Measurements from ENCODE around the gene RPL27A.
A peak's percentile ranks its signal among the peaks of the same experiment; 100 is the strongest.
"Not testable (repeated sequence)": the region's sequence is repeated elsewhere in the genome, so short reads cannot be mapped to it uniquely, and the experiment has no call there.

The RPL27A gene

DNA sequence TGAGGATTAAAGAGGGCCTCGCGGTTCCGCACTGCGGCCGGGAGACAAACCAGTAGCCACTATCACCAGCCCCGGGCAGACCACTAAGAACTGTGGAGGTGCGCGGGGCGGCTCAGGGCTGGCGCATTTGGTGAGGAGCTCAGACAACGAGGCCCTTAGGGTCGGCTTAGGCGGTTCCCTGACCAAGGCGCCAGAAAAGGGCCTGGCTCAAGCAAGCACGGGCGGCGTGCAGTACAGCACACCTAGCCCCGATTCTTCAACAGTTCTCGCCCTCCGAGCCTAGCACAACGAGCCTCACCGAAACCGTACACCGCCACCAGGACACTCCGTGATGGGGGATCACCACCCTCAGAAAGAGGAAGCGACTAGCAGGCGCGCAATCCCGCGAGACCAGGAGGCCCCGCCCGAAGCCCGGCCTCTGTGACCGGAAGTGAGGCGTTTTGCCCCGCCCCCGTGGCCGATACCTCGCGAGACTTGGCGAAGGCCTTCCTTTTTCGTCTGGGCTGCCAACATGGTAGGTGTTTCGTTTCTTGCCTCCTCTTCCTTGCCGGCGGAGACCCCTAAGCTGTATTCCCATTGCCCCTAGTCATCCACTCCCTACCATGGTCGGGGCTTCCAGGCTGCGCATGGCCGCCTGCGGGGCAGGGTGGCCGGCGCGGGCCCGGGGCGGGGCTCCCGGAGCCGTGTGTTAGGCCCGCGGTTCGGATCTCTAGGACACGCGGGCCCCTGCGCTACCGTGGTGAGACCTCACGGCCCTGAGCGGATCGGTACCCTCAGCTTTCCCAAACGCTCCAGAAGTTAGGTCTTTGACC lies at the start of gene RPL27A, which contains the start of gene TRIM66:
TSS of gene RPL27A (plus strand) at position 490 of the 812 bp plus-strand sequence. CDS start at position 512, 22 bp downstream.
TSS of gene TRIM66 (minus strand) at position 363 of the 812 bp plus-strand sequence. CDS start 10,391 bp downstream, outside the sequence.
- peak; percentile 95 to 98 for DNase-seq

DNA sequence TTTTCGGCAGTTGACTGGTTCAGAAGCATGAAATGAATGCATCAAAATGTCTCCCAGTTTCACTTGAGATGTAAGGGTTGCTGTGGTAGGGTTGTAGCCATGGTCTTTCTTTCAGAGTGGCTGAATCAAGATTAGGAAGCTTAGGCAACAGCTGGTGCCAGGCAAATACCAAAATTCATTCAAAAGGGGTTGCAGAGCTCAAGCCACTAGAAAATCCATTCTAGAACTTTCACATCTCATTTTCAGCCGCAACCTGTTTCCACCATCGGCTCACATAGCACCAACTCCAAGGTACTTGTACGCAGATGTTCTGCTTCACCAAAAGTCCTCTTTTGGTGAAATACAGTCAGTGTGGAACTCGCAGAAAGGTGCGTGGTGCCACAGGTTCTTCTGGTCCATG lies 48.1 kb upstream of the RPL27A start:
- DNase-seq = no peak

DNA sequence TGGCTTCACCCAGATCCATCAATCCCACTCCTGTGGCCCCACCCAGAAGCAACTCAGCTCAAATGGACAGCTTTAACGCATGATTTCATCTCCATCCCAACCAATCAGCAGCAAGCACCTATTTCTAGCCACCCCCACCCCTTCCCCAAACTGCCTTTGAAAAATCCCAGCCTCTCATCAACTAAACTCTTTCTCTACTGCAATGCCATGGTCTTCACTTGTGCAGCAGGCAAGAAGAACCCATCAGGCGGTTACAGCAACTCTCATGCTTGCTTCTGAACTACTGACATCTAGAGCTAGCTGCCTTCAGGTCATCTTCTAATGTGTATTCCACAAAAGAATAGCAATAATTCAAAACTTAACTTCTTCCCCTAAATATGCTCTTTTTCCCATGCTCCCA lies 46.5 kb upstream of the RPL27A start:
- DNase-seq = no peak

DNA sequence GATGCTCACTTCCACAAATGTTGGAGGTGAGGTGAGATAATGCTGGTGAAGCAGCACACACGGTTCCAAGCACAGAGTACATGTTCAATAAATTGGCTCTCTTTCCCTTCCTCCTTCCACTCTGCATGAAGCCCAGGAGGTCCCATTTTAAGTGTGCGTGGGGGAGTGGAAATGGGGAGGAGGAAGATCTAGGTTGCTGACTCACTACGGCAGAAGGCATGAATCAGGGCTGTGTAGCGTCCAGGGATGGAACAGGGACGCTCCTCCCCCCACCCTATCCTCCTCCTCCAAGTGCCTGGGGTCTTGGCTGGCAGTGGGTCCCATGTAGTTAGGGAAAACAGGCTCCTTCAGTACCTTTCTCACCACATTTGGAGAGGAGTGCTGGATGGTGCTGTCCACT lies 44.3 kb upstream of the RPL27A start:
- no peak for DNase-seq

DNA sequence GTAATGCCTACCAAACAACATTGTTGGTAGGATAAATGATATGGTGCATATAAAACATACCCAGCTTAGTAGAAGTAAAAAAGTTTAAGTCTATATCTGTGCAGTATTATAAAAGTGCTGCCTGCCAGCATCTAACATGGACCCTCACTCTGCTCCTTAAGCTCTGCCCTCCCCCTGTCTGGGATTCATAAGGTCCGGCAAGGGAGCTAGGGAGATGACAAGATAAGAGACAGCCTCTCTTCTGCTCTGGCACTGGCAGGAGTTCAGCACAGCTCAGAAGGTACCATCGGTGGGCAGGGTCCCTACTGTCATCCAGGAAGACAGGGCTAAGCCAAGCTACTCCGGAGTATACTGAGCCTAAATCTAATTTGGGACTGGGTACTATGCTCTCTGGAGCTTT lies 42.9 kb upstream of the RPL27A start:
- DNase-seq = no peak

DNA sequence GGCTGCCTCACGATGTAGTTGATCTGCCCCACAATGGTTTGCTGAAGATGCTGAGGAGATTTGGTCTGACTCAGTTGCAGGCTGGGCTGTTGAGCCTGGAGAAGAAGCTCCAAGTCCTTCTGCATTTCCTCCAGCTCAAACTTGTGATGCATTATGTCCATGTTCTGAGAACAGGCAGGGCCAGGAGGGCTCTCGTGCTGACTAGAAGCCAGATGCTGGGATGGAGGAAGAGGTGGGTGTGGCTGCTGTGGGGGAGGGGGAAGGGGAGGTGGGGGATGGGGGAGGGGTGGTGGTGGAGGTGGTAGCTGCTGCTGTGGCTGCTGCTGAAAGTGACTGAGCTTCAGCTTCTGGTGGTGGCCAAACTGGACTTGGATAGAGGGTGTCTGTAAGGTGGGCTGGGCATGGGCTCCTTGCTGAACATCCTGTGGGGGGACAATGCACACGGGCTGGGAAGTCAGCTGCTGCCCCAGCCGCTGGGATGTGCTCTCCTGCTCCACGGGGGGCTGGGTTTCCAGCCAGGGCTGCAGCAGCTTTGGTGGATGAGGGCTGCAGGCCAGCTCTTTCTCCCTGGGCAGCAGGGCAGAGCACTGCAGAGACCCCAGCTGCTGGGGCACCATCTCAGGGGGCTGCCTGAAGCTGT lies 42.2 kb upstream of the RPL27A start:
- DNase-seq = peak in 1 of 2 experiments; percentile 22

DNA sequence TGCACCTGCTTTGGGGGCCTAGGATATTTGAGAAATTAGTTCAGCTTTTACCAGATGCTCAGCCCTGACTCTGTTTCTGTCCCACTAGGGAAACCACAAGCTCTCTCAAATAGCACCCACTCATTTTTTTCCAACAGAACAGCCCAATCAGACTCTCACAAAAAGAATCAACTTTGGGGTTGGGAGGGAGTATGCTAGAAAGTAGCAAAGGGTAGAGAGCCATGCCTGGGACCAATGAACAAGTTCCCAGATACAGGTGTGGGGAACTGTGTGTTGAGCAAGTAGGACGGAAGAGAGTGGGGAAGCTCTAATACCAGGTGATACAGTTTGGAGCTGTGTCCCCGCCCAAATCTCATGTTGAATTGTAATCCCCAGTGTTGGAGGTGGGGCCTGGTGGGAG lies 41.3 kb upstream of the RPL27A start:
- DNase-seq = no peak

DNA sequence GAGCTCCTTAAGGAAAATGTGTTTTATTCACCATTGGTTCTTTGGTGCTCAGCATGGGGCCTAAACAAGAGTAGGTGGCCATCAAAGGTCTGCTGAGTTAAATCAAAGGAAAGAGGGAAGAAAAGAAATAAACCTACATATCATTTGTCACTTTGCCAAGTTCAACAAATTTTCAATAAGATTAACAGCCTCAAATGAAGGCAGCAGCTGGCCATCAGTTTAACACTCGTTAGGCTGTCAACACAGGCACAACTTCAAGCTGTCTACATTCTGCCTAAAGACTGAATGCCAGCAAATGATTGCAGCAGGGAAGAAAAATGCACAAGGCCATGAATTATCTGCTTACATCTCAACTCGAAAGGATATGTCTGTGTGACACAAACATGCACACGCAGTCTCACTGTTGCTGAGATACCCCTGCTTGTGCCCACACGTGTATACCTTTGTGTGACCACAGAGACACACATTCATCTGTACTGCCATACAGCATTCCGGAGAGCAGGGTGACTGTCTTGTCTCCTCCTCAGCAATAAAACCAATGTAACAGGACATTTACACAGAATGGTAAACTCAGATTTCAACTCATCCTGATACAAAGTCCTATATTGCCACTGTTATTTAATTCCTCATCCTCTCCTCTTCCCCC lies 40.3 kb upstream of the RPL27A start:
- peak; percentile 70 to 87 for DNase-seq

DNA sequence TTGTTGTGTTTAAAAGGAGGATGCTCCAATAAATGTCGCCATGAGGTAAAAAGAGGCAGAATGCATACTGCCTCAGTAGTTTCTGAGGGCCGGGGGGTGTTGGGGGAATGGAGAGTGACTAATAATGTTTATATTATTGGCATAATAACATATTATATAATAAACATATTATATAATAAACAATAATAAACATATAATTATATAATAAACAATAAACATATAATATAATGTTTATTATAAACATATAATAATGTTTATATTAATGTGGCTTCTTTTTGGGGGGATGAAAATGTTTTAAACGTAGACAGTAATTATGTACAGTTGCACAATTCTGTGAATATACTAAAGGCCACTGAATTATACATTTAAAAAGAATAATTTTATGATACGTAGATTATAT lies 35.7 kb upstream of the RPL27A start:
- DNase-seq = no peak

DNA sequence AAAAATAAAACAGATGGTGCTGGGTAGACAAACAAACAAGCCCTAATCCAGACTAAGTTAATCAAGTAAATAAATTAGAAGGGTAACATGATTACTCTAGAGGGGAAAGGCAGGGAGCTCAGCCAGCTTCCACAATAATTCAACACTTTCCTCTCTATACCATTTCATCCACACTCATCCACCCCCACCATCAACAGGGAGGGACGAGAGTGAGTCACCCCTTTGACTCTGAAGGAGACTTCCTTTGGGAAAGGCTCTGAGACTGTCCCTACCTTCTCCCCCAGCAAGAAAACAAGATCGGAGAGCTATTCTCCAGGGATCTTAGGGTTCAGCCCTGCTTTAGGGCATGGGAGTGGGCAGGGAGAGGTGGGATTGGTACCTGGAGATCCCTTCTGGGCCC lies 33.2 kb upstream of the RPL27A start:
- no peak for DNase-seq

DNA sequence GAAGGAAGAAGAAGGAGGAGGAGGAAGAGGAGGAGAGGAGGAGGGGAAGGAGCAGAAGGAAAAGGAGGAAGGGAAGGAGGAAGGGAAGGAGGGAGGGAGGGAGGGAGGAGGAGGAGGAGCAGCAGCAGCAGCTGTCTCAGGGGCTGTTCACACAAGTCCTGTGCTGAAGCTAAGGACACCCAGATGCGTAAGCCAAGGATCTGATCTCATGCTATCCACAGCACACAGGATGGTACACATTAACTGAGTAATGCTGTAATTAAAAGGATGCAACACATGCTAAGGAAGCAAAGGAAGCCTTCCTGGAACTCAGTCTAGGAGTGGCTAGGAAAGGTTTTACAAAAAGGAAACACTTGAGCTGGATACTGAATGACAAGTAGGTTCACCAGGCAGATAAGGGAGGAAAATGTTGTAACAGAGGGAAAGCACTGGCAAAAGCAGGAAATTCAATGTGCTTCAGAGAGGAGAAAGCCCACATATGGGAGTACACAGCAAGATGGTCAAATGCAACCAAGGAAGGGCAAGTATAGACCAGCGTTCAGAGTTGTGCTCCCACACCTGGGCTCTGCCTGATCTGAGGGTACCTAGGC lies 32.1 kb upstream of the RPL27A start:
- no peak for DNase-seq

DNA sequence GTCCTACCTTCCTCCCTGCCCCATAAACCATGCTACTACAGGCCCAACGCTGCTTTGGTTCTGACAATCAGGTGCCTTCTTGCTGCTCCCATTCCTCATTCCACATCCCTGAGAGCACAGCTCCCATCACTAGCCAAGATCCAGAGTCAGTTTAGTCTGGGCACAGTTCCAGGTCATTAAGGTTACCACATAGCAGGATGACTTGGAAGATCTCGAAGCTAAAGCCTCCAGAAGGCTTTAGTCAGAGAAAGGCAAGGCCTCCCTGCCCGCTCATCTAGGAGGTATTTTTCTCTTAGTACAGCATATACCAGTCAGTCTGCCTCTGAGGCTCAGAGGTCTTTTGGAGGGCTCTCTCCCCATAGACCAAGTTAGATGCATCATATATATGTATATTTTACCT lies 30.5 kb upstream of the RPL27A start:
- DNase-seq = peak; percentile 76 to 84

DNA sequence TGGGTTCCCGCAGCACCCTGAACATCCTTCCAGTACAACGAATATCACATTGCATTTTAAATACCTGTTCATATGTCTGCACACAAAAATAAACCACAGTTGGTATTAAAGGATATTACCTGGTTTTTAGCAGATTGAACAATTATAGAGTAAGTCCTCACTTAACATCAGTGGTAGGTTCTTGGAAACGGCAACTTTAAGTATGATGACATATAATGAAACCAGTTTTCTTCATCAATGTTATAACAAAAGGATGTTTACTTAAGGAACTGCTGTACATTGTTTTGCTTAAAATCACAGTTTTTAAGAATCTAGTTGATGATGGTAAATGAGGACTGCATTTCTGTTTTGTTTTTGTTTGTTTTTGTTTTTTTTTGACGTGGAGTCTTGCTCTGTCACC lies 28.1 kb upstream of the RPL27A start:
- DNase-seq = no peak

DNA sequence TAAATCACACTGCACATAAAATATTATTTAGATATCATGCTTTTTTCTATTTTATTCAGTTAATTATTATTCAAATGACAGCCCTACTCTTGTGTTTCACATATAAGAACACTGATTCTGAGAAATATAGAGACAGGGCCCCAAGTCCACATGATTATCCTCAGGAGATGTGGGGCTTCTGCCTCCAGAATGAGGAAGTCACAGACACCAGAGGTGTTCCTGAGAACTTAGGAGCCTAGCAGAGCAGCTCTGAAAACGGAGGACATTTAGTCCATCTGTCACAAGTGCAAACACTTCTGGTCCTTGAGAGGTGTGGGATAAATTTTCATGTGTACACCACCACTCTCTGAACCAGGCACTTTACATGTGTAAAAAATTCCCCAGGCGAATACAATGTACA lies 26.3 kb upstream of the RPL27A start:
- DNase-seq = no peak

DNA sequence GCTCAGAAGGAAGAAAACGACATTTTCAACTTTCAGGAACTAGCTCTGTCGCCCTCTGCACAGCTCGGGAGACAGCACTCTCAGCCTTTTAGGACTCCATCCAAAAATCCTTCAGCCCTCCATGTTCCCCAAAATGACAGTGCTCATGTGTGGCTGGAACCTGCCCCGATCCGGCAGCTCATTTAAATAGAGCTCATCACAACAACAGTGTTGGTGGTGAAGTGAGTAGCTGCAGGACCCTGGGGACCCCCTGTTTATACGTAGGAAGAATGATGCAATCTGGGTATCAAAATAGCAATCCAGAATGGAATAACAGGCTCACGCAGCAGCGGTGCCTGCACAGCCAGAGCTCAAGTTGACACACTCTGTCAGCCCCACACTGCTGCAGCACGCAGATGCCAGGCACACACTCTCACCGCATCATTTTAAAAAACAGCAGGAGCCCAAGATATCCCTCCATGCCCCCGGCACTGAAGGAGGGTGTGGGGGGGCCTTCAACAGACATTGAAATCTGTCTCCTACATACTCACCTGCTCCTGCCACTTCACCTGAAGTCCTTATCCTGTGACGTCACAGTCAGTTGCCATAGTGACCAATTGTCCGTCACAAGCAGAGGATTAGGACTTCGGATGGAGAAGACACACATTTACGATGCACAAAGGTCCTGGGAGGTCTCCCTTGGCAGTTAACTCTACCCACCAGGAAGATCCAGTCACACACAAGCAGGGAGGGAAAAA lies 24.1 kb upstream of the RPL27A start:
- no peak for DNase-seq

DNA sequence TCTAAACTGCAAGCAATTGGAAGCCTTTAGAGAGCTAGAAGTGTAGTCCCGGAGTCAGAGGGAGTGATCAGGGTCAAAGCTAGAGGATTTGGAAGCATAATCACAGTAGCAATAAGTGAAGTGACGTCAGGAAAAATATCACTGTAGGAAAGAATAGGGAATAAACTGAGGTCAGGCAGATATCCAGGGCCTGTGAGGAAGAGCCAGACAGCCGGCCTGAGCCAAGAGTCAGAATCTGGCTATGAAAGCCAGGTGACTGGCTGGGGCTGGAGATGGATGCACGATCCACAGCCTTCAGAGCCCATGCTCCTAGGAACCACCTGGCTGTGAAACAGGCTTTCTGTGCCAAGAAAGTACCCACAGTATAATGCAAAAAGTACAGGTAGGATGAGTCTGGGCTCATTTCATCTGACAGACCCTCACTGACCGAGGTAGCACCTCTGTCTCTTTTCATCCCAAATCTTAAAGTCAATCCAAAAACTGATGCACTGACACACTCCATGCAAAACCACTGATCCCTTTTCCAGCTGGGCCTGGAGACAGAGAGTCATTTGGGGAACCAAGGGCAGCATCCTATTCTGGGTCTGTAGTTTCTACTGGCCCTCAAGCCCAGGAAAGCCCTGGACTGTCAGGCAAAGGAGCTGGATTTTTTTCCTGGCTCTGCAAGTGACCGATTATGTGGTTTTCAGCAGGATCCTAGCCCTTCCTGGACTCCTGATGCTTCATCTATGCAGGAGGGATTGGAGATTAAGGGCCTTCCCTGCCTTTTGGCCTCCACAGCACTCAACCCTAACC lies 21.4 kb upstream of the RPL27A start:
- no peak for DNase-seq

DNA sequence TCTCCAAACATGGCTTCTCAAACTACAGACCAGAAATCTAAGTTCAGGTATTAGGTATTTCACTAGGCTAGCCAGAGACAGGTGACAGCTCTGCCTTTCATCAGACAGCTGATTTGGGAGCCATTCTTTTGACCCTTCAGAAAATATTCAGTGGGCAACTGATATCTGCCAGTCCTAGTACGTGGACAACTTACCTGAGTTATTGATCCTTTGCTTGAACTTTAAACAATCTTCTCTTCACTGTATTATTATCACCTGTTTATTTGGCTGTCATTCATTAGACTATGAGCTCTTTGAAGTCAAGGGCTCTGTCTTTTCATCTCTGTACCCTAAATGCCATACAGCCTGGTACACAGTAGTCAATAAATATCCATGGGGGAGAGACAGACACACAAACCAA lies 17.4 kb upstream of the RPL27A start:
- DNase-seq = no peak

DNA sequence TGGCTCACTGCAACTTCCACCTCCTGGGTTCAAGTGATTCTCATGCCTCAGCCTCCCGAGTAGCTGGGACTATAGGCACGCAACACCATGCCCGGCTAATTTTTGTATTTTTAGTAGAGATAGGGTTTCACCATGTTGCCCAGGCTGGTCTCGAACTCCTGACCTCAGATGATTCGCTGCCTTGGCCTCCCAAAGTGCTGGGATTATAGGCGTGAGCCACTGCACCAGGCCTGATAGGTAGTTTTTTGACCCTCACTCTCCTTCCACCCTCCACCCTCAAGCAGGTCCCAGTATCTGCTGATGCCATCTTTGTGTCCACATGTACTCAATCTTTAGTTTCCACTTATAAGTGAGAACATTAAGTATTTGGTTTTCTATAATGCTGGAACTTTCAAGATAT lies 12.5 kb upstream of the RPL27A start:
- DNase-seq = not testable (repeated sequence)

DNA sequence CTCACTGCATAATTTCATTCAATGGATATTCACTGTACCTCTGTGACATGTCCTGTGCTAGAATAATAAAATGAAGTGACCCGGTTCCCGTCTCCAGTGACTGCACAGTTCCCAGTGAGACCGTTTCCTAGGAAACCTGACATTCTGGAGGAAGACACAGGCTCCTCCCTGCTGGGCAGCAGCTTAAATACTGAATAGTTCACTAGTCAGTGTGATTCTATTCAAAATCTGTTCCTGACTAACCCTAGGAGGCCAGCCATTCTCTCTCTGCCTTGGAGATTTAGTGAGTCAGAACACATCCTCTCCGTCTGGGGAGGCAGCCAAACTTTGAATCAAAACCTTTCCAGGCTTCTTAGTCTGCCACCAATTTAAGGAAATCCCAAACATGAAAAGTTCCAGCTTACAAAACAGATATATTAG lies 11.4 kb upstream of the RPL27A start:
- peak; percentile 92 to 93 for DNase-seq

DNA sequence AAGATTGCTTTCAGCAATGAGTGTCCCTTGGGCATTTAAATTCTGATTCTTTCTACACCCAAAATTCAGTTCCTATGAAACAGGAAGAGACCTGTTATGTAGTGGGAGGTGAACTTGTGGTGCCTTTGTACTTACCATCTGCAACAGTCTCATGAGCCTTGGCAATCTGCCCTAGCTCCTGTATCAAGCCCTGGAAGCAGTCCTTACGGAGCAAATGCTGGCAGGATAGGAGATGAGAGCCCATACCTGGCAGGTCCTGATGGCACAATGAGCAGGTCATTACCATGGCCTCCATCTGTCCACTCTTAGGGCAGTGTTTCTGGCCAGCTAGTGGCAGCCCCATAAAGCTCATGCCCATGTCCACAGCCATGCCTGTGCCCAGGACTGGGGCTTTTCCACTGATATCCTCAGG lies 10.9 kb upstream of the RPL27A start:
- peak; percentile 92 to 93 for DNase-seq

DNA sequence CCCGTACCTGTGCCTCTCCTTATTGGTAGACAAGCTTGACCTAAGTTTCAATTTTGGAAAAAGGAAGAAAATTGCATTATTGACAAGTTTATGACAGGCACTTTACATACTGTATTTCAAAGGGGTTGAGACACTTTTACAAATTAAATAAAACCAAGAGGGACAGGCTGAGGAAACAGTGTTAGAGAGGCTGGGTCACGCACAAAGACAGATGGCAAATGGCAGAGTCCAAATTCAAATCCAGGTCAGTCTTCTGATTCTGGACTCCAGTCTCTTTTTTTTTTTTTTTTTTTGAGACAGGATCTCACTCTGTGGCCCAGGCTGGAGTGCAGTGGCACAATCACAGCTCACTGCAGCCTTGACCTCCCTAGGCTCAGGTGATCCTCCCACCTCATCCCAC lies 10.2 kb upstream of the RPL27A start:
- DNase-seq = no peak

DNA sequence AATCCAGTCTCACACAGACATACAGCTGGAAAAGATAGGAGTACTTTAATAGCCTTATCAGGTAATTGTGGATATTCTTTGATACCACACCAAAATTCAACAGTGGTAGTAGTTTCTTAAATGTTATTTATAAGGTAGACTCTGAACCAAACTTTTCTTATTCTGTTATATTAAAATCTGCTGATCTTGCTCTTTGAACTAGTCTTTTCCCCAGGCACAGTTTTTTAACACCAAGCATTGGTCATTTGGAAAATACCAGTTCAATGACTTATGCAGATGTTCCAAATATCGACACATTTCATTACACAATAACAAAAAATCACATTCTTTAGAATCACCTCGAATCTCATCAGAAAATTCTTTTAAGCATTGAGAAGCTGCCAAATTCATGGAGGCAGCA lies 7.7 kb upstream of the RPL27A start:
- no peak for DNase-seq

Data from NCI-H446 (cell line).